Gastrocnemius medialis (tissue), 4 donors: Measurements from ENCODE around the gene SF1.

Experiments used
- CTCF ChIP-seq, 5 experiments: fragments of 450-650 bp in 3 of 5; fragments of 200-600 bp in 2 of 5; sonication (generic) in 2 of 5; IDR thresholded peaks in 4 of 5; conservative IDR thresholded peaks in 1 of 5; 1 replicate in 4 of 5; 2 replicates in 1 of 5; pipeline ENCODE4 v1.5.1; 2016 to 2019; ENCODE audit warnings: antibody characterized with exemption in 5 of 5, mild to moderate bottlenecking in 3 of 5, moderate library complexity in 3 of 5
- POLR2A ChIP-seq, 2 donors: fragments of 450-650 bp; IDR thresholded peaks; one replicate each; pipeline ENCODE4 v1.6.1; 2017; ENCODE audit warnings: antibody characterized with exemption in 2 of 2, mild to moderate bottlenecking in 2 of 2, moderate library complexity in 2 of 2

- TF ChIP-seq POLR2A (IDR thresholded peaks at IDR 0.05), result no peak
- TF ChIP-seq CTCF (IDR thresholded peaks at IDR 0.05 in 4 of 5, conservative IDR thresholded peaks at IDR 0.05 in 1 of 5), result no peak
Measured at GRCh38 chr11:64792482-64792881, 14.1 kb upstream of the SF1 start.
